Stimulated activated CD4-positive, alpha-beta T cell treated with anti-CD3 and anti-CD28 coated beads, Interleukin-2, amount 100 ng/mL, for 24 hours (primary cell): ENCODE measurements around the gene RARRES2.

Experiments used
- DNase-seq, 2 donors: peaks; one replicate each; pipeline ENCODE4 v3.0.0-alpha.2; 2020

Gene RARRES2

GRCh38 chr7:150376560-150376959 lies 35.1 kb upstream of the RARRES2 start:
- DNase-seq: no peak

DNA sequence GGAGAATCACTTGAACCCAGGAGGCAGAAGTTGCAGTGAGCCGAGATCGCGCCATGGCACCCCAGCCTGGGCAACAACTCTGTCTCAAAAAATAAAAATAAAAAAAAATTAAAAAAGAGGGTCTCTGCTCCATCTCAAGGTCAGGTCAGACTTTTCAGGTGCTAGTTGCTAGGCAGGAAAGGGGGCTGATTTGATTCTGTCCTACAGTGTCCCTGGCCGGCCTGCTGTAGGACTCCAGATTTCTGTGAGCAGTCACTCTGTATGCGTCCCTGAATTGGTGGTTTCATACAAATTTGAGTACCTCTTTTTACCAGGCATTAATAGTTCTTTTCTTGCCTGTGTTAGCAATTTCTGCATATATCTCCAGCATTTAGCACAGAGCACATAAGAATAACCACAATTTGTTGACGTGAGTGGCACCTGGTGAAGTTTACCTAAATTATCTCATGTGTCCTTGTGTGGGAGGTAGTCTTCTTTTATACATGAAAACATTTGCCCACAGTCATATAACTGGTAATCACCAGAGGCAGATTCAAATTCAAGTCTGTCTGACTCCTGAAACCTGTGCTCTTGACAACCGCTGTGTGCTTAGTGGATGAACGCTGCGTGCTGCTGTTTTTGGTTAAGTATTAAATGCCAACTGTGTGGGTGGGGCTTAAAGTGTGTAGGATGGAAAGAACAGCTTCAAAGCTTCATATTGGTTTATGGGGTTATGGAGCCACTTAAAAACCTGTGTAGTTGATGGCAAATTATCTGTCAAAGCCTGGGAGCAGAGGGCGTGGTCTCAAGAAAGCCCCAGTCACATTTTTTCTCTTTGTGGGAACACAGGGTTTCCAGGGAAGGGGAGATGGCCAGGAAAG lies 34.5 kb upstream of the RARRES2 start:
- DNase-seq: peak; percentile 35 to 58

GRCh38 chr7:150374472-150374871 lies 33.0 kb upstream of the RARRES2 start:
- no peak for DNase-seq

- DNase-seq: no peak
Measured at GRCh38 chr7:150374026-150374425, 32.6 kb upstream of the RARRES2 start.

- DNase-seq: no peak
Measured at GRCh38 chr7:150373049-150373801, 31.8 kb upstream of the RARRES2 start.

DNA sequence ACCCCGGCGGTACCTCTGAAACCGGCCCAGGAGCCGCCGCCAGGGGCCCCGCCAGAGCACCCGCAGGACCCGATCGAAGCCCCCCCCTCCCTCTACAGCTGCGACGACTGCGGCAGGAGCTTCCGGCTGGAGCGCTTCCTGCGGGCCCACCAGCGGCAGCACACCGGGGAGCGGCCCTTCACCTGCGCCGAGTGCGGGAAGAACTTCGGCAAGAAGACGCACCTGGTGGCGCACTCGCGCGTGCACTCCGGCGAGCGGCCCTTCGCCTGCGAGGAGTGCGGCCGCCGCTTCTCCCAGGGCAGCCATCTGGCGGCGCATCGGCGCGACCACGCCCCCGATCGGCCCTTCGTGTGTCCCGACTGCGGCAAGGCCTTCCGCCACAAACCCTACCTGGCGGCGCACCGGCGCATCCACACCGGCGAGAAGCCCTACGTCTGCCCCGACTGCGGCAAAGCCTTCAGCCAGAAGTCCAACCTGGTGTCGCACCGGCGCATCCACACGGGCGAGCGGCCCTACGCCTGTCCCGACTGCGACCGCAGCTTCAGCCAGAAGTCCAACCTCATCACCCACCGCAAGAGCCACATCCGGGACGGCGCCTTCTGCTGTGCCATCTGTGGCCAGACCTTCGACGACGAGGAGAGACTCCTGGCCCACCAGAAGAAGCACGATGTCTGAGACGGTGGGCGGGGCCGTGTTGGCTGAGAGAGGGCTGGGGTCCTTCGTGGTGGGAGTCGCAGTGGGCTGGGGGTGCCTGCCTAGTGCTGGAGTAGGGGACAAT lies 31.0 kb upstream of the RARRES2 start:
- DNase-seq: no peak

DNA sequence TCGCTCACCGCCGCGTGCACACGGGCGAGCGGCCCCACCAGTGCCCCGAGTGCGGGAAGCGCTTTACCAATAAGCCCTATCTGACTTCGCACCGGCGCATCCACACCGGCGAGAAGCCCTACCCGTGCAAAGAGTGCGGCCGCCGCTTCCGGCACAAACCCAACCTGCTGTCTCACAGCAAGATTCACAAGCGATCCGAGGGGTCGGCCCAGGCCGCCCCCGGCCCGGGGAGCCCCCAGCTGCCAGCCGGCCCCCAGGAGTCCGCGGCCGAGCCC lies 30.5 kb upstream of the RARRES2 start:
- DNase-seq: no peak

DNA sequence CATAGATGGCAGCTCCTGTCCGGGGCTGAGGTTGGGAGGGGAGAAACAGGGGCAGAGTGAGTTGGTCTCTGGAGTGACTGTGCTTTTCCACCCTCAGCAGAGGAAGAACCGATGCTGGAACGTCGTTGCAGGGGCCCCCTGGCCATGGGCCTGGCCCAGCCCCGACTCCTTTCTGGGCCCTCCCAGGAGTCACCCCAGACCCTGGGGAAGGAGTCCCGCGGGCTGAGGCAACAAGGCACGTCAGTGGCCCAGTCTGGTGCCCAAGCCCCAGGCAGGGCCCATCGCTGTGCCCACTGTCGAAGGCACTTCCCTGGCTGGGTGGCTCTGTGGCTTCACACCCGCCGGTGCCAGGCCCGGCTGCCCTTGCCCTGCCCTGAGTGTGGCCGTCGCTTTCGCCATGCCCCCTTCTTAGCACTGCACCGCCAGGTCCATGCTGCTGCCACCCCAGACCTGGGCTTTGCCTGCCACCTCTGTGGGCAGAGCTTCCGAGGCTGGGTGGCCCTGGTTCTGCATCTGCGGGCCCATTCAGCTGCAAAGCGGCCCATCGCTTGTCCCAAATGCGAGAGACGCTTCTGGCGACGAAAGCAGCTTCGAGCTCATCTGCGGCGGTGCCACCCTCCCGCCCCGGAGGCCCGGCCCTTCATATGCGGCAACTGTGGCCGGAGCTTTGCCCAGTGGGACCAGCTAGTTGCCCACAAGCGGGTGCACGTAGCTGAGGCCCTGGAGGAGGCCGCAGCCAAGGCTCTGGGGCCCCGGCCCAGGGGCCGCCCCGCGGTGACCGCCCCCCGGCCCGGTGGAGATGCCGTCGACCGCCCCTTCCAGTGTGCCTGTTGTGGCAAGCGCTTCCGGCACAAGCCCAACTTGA lies 29.9 kb upstream of the RARRES2 start:
- no peak for DNase-seq

- DNase-seq: no peak
Measured at GRCh38 chr7:150370612-150371071, 29.2 kb upstream of the RARRES2 start.

DNA sequence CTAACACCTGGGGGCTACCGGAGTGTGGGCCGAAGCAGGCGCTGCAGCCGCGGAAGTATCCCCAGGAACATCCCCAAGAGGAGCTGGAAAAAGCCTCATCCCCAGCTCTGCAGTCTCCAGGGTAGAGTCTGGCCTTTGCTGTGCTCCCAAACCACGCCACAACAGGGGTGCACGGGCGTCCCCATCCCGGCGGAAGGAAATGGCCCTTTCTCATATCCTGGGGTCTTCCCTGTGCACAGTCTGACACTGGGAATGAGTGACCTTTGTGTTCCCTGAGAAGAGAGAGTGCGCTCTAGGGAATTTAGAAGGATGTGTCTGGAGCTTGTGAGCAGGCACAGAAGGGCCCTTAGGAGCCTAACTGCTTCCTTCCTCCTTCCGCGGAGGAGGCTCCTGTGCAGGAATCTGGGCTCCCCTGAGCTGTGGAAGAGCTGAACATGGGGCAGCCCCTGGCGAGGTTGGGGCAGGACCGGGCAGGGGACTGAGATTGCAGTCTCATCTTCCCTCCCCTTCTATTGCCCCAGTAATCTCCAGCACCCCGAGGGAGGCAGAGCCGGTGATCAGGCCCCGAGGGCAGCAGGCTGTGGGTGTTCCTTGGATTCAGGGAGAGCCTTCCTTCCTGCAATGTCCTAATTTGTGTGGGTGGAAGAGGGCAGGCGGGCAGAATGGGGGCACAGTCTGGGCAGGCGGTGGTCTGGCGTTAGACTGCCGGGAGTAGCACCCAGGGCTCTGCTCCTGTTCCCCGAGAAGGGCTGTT lies 28.5 kb upstream of the RARRES2 start:
- no peak for DNase-seq

DNA sequence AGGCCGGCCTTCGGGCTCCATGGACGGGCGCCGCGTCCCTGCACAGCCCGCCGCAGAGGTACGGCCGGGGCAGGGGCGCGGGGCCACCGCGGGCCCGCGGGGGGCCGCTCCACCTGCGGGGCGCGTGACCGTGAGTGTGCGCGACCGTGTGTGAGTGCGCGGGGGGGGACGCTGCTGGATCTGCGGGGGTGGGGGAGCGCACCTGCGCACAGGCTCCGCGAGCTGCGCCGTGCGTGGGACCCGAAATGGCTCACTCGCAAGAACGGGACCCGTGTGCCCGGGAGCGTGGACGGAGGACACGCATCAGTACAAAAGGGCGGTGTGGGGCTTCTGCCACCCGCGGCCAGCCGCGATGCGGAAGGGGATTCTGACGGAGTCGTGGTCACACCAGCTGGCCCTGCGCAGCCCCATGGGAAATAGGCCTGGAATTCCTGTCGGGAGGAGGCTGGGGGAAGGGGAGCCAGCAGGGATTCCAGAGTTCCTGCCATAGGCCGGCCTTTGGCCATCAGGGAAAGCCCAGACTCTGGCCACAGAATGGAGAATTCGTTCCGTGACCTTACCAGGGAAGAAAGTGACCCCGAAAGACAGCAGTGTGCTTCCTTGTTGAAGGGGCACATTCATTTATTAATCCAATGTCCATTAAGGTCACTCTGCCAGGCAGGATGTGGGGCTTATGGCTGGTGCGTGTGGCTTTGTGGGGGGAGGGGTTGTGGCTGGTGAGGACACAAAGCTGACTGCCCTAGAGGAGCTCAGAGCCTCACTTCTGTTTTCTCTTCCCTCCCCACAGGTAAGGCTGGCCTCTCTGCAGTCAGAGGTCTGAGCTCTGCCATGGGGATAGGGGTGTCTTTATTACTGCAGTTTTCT lies 27.7 kb upstream of the RARRES2 start:
- peak; percentile 59 to 67 for DNase-seq

GRCh38 chr7:150368096-150368883 lies 26.9 kb upstream of the RARRES2 start, which contains the start of gene REPIN1:
Gene REPIN1 (plus strand): TSS chr7:150368822. CDS start chr7:150369712, 890 bp downstream.
- DNase-seq: peak; percentile 82 to 85

GRCh38 chr7:150367677-150368095 lies 26.3 kb upstream of the RARRES2 start:
- DNase-seq: no peak

DNA sequence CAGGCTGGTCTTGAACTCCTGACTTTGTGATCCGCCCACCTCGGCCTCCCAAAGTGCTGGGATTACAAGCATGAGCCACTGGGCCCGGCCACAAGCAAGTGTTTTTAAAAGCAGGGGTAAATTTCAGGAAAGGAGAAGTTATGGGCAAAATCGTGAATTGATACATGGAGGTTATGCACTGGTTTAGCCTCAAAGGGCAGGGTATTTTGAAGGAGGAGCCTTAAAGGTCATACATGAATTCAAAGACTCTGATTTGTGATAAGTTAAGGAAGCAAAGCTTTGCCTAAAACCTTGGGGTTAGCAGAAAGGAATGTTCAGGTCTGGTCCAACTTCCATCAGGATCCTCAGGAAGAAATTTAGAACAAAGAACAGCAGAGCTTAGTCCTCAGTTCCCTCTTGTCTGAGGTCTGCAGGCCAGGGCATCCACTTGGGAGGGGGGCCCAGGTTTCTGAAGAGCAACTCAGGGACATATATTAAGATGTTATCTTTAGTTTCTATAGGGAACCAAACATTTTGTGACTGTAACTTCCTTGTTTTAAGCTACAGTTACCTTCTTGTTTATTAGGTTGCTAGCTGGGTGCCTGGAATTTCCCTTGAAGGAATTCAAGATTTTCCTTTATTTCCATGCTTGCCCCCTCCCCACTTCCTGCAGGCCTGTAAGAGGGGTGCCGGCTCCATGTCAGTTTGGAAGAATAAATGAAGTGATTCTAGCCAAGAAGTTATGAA lies 24.4 kb upstream of the RARRES2 start:
- DNase-seq: no peak

GRCh38 chr7:150365194-150365593 lies 23.8 kb upstream of the RARRES2 start:
- DNase-seq: no peak

DNA sequence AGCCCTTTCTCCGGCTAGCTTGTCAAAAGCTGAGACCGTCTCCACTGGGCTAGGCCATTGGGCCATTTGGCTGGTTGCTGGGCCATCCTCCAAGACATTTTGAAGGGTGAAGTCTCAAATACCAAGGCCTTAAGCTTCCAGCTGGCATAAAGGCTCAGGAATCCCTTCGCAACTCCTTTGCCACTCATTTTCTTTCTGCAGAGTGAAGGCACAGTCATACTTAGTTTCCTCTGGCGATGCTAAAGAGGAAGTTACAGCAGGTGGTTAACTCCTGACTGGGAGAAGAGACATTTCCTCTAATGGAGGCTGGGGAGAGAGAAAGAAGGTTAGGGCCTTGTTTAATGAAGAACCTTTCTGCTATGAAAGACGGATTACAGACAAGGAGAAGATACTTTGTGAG lies 22.4 kb upstream of the RARRES2 start:
- no peak for DNase-seq

- no peak for DNase-seq
Measured at GRCh38 chr7:150363370-150363769, 21.9 kb upstream of the RARRES2 start.

DNA sequence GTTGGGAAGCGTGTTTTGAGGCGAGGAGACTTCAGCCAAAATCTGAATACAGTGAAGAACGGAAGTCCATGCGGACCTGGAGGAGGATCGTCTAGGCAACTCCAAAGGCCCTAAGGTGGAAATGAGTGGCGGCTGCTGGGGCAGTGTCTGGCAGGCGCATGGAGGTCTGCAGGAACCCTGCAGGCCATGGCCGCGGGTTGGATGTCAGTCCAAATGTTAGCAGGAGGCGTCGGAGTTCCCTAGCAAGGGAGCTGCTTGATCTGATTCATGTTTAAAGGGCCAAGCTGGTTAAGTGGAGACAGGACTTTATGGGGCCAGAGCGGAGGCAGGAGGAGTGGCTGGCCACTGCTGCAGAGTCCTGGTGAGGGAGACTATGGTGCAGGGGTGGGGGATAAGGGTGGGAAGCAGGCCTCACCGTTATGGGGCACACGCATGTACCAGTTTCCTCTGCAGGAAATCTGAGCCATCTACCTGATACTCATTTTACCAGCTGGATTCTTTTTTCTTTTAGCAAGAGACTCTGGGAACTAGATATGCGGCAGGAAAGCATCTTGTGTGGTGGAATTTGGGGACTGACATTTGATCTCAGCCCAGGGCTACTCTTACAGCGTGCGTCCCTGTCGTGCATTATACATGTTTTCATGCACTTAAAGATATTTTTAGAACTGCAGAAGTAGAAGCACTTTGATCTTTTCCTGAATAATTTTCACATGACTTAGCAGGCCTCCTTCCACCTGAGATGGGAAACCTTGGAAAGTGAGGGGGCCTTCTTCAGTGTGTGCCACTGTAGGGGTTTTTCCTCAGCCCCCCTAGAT lies 20.6 kb upstream of the RARRES2 start:
- DNase-seq: no peak
